ENCODE data around the gene LYPLA2. TPM values are rescaled to one million over a fixed set of nuclear protein-coding genes. Genes with fewer than 3 reads are reported as not detected.
"Not testable (repeated sequence)": the region's sequence is repeated elsewhere in the genome, so short reads cannot be mapped to it uniquely, and the experiment has no call there.

Gene LYPLA2
- total RNA-seq, 2 donors from 2014 or later: 117 to 120 TPM

- H3K27me3 Mint-ChIP-seq: no peaks in the 10 kb centered on the region
- H3K36me3 Mint-ChIP-seq: no peaks in the 10 kb centered on the region
- H3K4me1 Mint-ChIP-seq (ENCODE audit: low read depth in 2 of 2): peaks cover 0 to 5% of the 10 kb centered on the region in 2 donors
- no peaks in the 10 kb centered on the region for H3K9me3 Mint-ChIP-seq
- no peak for DNase-seq (ENCODE audit: low spot score)
- ATAC-seq: no peak
- no peak overlapping the region for H3K4me3 Mint-ChIP-seq
- H3K27ac Mint-ChIP-seq: no peak overlapping the region
Observed at GRCh38 chr1:23816906-23817305, 26.0 kb downstream of the LYPLA2 start.

- Mint-ChIP-seq H3K36me3 (no peaks in the 10 kb centered on the region), H3K4me1 (ENCODE audit: low read depth in 2 of 2) (peaks cover 0 to 5% of the 10 kb centered on the region in 2 donors), H3K4me3 (no peak overlapping the region), H3K27me3 (no peaks in the 10 kb centered on the region), H3K9me3 (no peaks in the 10 kb centered on the region), H3K27ac (no peak overlapping the region)
- ATAC-seq (peak in 1 of 2 donors; percentile 38), DNase-seq (ENCODE audit: low spot score) (no peak)
Observed at GRCh38 chr1:23817633-23818032, 26.7 kb downstream of the LYPLA2 start.

- DNase-seq (ENCODE audit: low spot score) (no peak), ATAC-seq (no peak)
- peak overlapping the region in 1 of 2 donors; percentile 96 for H3K27ac Mint-ChIP-seq
- no peaks in the 10 kb centered on the region for H3K9me3 Mint-ChIP-seq
- H3K27me3 Mint-ChIP-seq: no peaks in the 10 kb centered on the region
- H3K4me3 Mint-ChIP-seq: peak overlapping the region; percentile 90
- peaks cover 17 to 20% of the 10 kb centered on the region in 2 donors for H3K4me1 Mint-ChIP-seq (ENCODE audit: low read depth in 2 of 2)
- H3K36me3 Mint-ChIP-seq: no peaks in the 10 kb centered on the region
Observed at GRCh38 chr1:23823767-23824166, 32.8 kb downstream of the LYPLA2 start.

- H3K36me3 Mint-ChIP-seq: no peaks in the 10 kb centered on the region
- DNase-seq (ENCODE audit: low spot score) (no peak), ATAC-seq (no peak)
- no peaks in the 10 kb centered on the region for H3K27me3 Mint-ChIP-seq
- H3K9me3 Mint-ChIP-seq: no peaks in the 10 kb centered on the region
- peak overlapping the region; percentile 90 for H3K4me3 Mint-ChIP-seq
- peaks cover 17 to 20% of the 10 kb centered on the region in 2 donors for H3K4me1 Mint-ChIP-seq (ENCODE audit: low read depth in 2 of 2)
- peak overlapping the region; percentile 92 to 96 for H3K27ac Mint-ChIP-seq
Observed at GRCh38 chr1:23824711-23825075, 33.7 kb downstream of the LYPLA2 start.

GRCh38 chr1:23825076-23825761 is 34.3 kb downstream of the LYPLA2 start, which contains the start of gene HMGCL:
Gene HMGCL, minus strand, starts transcription at chr1:23825429. Its CDS starts 14 bp downstream, at chr1:23825415.
- Mint-ChIP-seq H3K4me3 (peak within 1 kb of the TSS; percentile 90), H3K27me3 (no peaks in the 10 kb centered on the region), H3K36me3 (no peaks in the 10 kb centered on the region), H3K4me1 (ENCODE audit: low read depth in 2 of 2) (peaks cover 17 to 20% of the 10 kb centered on the region in 2 donors), H3K9me3 (no peaks in the 10 kb centered on the region), H3K27ac (peak within 1 kb of the TSS; percentile 92 to 96)
- DNase-seq (ENCODE audit: low spot score): peak; percentile 91
- ATAC-seq: peak; percentile 98 to 99

- Mint-ChIP-seq H3K4me3 (peak overlapping the region; percentile 90), H3K27me3 (no peaks in the 10 kb centered on the region), H3K9me3 (no peaks in the 10 kb centered on the region), H3K27ac (peak overlapping the region; percentile 92 to 96), H3K4me1 (ENCODE audit: low read depth in 2 of 2) (peaks cover 17 to 20% of the 10 kb centered on the region in 2 donors), H3K36me3 (no peaks in the 10 kb centered on the region)
- peak in 1 of 2 donors; percentile 59 for ATAC-seq
- no peak for DNase-seq (ENCODE audit: low spot score)
Observed at GRCh38 chr1:23825762-23826522, 35.0 kb downstream of the LYPLA2 start.

- DNase-seq (ENCODE audit: low spot score); H3K4me3 Mint-ChIP-seq; ATAC-seq: not testable (repeated sequence)
Observed at GRCh38 chr1:23826590-23826989, 35.6 kb downstream of the LYPLA2 start.

GRCh38 chr1:23827717-23828116 is 36.8 kb downstream of the LYPLA2 start:
- Mint-ChIP-seq H3K4me3 (no peak overlapping the region), H3K27me3 (no peaks in the 10 kb centered on the region), H3K27ac (no peak overlapping the region), H3K4me1 (ENCODE audit: low read depth in 2 of 2) (peaks cover 17 to 20% of the 10 kb centered on the region in 2 donors), H3K36me3 (no peaks in the 10 kb centered on the region), H3K9me3 (no peaks in the 10 kb centered on the region)
- no peak for DNase-seq (ENCODE audit: low spot score)
- no peak for ATAC-seq

More at GRCh38 chr1:23826590-23826989, 35.6 kb downstream of the LYPLA2 start:
- not testable (repeated sequence) for H3K36me3 Mint-ChIP-seq, H3K9me3 Mint-ChIP-seq, H3K27ac Mint-ChIP-seq, H3K27me3 Mint-ChIP-seq
- peaks cover 17 to 20% of the 10 kb centered on the region in 2 donors for H3K4me1 Mint-ChIP-seq (ENCODE audit: low read depth in 2 of 2)

- DNase-seq (ENCODE audit: low spot score); H3K9me3 Mint-ChIP-seq; H3K27ac Mint-ChIP-seq; H3K36me3 Mint-ChIP-seq; H3K4me1 Mint-ChIP-seq (ENCODE audit: low read depth in 2 of 2); ATAC-seq; H3K27me3 Mint-ChIP-seq; H3K4me3 Mint-ChIP-seq: not testable (repeated sequence)
Observed at GRCh38 chr1:23834156-23834555, 43.2 kb downstream of the LYPLA2 start.

- H3K36me3 Mint-ChIP-seq: no peaks in the 10 kb centered on the region
- H3K27ac Mint-ChIP-seq: no peak overlapping the region
- ATAC-seq (no peak), DNase-seq (ENCODE audit: low spot score) (no peak)
- H3K9me3 Mint-ChIP-seq: no peaks in the 10 kb centered on the region
- no peak overlapping the region for H3K4me3 Mint-ChIP-seq
- H3K27me3 Mint-ChIP-seq: peaks cover 7 to 8% of the 10 kb centered on the region in 2 donors
- peaks cover 8 to 10% of the 10 kb centered on the region in 2 donors for H3K4me1 Mint-ChIP-seq (ENCODE audit: low read depth in 2 of 2)
Observed at GRCh38 chr1:23836037-23836436, 45.1 kb downstream of the LYPLA2 start.

GRCh38 chr1:23837908-23838307 is 47.0 kb downstream of the LYPLA2 start:
- no peak for DNase-seq (ENCODE audit: low spot score)
- peak in 1 of 2 donors; percentile 16 for ATAC-seq
- Mint-ChIP-seq H3K9me3 (no peaks in the 10 kb centered on the region), H3K27me3 (peaks cover 7 to 8% of the 10 kb centered on the region in 2 donors), H3K27ac (no peak overlapping the region), H3K4me3 (peak overlapping the region; percentile 74), H3K36me3 (no peaks in the 10 kb centered on the region), H3K4me1 (ENCODE audit: low read depth in 2 of 2) (peaks cover 8 to 10% of the 10 kb centered on the region in 2 donors)

GRCh38 chr1:23838401-23838866 is 47.5 kb downstream of the LYPLA2 start:
- DNase-seq (ENCODE audit: low spot score) (peak; percentile 77), ATAC-seq (peak; percentile 99 to 100)
- Mint-ChIP-seq H3K4me1 (ENCODE audit: low read depth in 2 of 2) (peaks cover 8 to 10% of the 10 kb centered on the region in 2 donors), H3K27ac (no peak overlapping the region), H3K4me3 (peak overlapping the region; percentile 74), H3K9me3 (no peaks in the 10 kb centered on the region), H3K36me3 (no peaks in the 10 kb centered on the region), H3K27me3 (peaks cover 7 to 8% of the 10 kb centered on the region in 2 donors)

- H3K4me1 Mint-ChIP-seq (ENCODE audit: low read depth in 2 of 2): peaks cover 0 to 4% of the 10 kb centered on the region in 2 donors
- ATAC-seq (no peak), DNase-seq (ENCODE audit: low spot score) (no peak)
- H3K9me3 Mint-ChIP-seq: no peaks in the 10 kb centered on the region
- no peaks in the 10 kb centered on the region for H3K27me3 Mint-ChIP-seq
- no peak overlapping the region for H3K4me3 Mint-ChIP-seq
- H3K36me3 Mint-ChIP-seq: peaks cover 18% of the 10 kb centered on the region
- no peak overlapping the region for H3K27ac Mint-ChIP-seq
Observed at GRCh38 chr1:23843644-23844043, 52.7 kb downstream of the LYPLA2 start.
